ENCODE data around the gene PHAX.
"Not testable (repeated sequence)": the region's sequence is repeated elsewhere in the genome, so short reads cannot be mapped to it uniquely, and the experiment has no call there.

PHAX gene

DNA sequence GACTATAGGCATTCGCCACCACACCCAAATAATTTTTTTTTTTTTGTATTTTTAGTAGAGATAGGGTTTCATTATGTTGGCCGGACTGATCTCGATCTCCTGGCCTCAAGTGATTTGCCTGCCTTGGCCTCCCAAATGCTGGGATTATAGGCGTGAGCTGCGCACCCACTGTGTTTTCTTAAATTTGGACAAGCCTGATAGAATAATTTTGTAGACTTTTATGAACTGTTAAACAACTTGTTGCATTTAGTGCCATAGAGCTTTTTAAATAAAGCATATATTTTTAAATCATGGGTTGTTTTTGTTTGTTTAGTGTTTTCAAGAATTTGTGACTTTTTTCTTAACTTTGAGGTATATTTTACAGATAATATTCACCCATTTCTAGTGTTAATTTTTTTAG lies 4.8 kb downstream of the PHAX start:
- DNase-seq, result no peak

DNA sequence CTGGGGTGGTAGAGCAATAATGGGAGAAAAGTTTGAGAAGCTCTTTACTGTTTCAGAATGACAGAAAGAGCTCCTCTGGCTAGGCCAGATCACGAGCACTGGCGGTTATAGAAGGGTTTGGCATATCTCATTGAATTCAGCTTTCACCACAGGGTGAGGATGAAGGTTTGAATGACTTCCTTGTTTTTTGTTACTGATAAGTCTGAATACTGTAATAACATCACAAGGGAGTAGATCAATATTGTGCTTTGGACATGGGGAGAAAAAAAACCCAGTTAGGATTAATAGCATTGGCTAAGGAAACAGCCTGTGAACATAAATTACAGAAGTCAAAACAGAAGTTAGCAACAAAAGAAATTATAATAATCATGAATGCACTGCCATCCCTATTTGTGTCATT lies 9.4 kb downstream of the PHAX start:
- DNase-seq, result no peak

DNA sequence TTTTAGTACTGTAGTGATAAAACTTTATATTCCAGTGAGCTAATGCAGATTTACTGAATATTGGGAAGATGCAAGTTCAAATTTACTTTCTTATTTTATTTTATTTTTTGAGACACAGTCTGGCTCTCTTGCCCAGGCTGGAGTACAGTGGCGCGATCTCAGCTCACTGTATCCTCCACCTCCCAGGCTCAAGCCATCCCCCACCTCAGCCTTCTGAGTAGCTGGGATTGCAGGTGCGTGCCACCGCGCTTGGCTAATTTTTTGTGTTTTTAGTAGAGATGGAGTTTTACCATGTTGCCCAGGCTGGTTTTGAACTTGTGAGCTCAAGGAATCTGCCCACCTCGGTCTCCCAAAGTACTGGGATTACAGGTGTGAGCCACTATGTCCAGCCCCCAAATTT lies 9.9 kb downstream of the PHAX start:
- no peak for DNase-seq

DNA sequence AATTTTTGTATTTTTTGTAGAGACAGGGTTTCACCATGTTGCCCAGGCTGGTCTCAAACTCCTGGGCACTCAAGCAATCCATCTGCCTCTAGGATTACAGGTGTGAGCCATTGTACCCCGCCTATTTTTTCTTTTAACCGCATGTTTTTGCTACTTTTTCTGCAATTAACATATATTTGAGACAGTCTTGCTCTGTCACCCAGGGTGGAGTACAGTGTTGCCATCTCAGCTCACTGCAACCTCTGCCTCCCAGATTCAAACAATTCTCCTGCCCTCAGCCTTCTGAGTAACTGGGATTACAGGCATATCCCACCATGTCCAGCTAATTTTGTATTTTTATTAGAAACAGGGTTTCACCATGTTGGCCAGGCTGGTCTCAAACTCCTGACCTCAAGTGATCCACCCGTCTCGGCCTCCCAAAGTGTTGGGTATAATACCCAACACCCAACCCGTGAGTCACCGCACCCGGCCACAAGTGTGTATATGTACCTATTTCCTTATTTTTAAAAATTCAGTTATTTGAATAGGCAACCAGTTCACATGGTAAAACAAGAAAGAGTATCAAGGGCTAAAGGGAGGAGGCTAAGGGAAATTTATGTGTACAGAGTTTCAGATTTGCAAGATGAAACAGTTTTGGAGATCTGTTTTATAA lies 13.3 kb downstream of the PHAX start:
- DNase-seq, result no peak

DNA sequence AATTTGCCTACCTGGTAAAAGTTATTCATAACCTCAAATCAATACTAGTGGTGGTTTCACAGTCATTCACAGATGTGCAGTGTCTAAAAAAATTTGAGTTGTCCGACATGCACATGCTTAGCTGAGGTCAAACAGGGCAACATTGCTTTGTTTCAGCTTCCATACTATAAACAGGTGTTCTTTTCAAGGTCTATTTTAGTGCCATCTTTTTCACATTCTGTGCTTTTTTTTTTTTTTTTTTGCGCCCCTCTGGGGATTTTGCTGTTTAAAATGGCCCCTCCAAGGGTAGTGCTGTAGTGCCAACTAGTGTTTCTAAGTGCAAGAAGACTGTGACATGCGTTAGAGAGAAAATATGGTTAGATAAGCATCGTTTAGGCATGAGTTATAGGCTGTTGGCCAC lies 14.5 kb downstream of the PHAX start:
- no peak for DNase-seq

DNA sequence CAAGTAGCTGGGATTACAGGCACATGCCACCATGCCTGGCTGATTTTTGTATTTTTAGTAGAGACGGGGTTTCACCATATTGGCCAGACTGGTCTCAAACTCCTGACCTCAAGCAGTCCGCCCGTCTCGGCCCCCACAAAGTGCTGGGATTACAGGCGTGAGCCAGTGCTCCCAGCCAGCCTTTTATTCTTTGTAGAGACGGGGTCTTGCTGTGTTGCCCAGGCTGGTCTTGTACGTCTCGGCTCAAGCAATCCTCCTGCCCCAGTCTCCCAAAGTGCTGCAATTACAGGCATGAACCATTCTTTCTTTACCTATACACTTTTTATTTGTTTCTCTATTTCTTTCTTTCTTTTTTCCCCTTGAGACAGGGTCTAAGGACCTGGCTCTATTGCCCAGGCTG lies 16.9 kb downstream of the PHAX start:
- not testable (repeated sequence) for DNase-seq

DNA sequence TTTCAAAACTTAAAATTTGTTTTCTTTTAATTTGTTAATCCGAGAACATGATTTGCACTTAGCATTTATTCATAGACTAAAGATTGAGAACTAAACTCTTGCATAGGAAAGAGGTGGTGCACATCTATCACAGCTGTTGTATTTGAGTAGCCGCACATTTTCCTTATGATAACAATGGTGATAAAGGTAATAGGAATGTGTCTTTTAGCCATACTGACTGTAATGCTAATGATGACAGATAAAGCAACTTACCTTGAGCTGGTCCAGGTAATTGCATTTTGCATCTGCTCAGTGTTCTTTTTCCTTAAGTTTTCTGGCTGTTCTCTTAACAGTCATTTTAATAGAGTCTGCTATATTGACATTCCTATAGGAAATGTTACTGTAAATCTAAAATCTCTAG lies 19.0 kb downstream of the PHAX start:
- no peak for DNase-seq

DNA sequence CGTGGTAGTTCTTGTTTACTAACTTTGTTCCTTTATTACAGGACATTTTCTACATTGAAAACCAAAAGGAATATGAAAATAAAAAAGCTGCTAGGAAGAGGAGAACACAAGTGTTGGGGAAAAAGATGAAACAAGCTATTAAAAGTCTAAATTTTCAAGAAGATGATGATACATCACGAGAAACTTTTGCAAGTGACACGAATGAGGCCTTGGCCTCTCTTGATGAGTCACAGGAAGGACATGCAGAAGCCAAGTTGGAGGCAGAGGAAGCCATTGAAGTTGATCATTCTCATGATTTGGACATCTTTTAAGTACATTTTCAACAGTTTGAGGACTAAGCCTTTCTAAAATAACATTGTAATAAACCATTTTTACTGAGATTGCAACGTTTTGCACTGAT lies 23.8 kb downstream of the PHAX start:
- no peak for DNase-seq

DNA sequence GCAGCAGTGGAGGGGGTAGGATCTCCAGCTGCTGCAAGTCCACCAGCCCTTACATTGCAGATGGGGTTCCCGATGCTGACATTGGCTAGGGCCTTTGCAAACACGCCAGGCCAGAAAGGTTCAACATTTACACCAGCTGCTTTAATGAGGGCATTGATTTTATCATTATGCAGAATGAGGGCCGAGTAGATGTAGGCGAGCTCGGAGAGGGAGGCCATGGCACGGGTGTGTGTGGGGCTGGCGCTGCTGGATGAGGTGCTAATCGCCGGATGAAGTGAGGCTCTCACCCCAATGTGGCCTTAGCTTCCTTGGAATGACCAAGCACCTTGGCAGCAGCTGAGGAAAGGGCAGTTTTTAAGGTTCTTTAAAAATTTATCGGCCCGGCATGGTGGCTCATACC lies 27.4 kb downstream of the PHAX start:
- no peak for DNase-seq

DNA sequence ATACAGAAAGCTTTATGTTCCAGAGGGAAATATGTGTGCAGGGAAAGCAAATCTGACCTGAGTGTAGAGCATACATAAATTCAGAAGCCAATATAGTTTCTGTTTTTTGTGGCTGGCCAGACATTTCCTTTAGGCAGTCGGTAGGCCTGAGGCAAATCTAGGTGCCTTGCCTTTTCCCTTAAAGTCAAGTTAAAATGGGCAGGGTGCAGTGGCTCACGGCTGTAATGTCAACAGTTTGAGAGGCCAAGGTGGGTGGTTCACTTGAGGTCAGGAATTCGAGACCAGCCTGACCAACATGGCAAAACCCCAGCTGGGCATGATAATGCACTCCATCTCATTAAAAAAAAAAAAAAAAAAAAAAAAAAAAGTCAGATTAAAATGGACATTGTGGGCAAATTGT lies 31.2 kb downstream of the PHAX start:
- no peak for DNase-seq

DNA sequence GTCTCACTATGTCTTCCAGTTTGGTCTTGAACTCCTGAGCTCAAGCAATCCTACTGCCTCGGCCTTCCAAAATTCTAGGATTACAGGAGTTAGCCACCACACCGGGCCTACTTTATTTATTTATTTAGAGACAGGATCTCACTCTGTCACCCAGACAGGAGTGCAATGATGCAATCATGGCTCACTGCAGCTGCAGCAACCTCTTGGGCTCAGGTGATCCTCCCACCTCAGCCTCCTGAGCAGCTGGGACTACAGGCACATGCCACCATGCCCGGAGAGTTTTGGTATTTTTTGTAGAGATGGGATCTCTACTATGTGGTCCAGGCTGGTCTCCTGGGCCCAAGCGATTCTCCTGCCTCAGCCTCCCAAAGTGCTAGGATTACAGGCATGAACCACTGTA lies 32.8 kb downstream of the PHAX start:
- no peak for DNase-seq

DNA sequence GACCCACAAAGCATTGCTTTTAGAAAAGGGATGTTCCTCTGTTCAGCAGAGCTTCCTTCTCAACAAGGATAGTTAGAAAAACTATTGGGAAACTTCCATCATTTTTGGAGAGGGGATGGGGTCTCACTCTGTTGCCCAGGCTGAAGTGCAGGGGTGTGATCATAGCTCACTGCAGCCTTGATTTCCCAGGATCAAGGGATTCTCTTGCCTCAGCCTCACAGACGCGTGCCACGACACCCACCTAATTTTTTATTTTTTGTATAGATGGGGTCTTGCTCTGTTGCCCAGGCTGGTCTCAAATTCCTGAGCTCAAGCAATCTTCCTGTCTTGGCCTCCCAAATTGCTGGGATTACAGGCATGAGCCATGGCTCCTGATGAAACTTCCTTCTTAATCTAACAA lies 34.8 kb downstream of the PHAX start:
- DNase-seq, result no peak

DNA sequence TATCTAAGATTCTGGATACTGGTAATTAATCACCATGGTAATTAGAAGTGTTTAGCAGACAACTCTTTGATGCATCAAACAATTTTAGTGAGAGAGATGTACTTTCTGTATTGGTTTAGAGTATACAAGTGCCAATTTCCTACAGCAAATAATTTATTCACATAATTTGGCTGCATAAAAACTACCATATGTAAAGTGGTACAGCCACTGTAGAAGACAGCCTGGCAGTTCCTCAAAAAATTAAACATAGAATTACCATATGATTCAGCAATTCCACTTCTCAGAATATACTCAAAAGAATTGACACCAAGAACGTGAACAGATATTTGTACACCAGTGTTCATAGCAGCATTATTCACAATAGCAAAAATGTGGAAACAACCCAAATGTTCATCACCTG lies 36.2 kb downstream of the PHAX start:
- DNase-seq, result no peak

DNA sequence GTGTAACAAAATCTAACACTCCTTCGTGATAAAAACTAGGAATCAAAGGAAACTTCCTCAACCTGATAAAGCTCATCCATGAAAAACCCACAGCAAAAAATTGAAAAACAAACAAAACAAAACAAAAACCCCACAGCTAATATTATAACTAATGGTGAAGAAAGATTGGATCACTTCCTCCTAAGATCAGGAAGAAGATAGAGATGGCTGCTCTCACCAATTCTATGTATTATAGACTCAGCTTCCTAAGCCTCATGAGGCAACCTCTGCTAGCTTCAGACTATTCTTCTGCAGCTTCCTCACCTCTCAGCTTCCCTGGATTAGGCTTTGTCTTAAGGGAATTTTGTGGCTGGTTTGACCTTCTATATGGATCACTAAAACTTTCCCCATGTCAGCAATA lies 40.1 kb downstream of the PHAX start:
- no peak for DNase-seq

DNA sequence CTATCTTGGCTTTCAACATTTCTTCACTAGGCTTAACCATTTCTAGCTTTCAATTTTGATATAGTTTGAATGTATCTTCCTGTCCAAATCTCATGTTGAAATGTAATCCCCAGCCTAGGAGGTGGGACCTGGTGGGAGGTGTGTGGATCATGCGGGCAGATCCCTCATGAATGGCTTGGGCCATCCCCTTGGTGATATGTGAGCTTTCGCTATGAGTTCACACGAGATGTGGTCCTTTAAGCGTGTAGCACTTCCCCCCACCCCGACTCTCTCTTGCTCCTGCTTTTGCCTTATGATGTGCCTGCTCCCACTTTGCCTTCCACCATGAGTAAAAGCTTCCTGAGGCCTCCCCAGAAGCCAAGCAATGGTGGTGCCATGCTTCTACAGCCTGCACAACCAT lies 40.6 kb downstream of the PHAX start:
- DNase-seq, result no peak

DNA sequence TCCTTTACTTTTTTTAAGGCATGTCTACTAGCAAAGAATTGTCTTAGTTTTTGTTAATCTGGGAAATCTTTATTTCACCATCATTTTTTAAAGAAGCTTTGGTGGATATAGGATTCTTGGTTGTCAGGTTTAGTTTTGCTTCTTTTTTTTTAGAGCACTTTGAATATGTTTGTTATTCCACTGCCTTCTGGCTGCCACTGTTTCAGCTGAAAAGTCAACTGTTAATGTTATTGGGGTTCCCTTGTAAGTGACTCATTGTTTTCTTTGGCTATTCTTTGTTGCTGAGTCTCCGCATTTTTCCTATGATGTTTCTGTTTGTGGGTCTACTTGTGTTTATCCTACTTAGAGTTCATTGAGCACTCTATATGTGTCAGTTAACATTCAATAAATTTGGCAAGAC lies 44.4 kb downstream of the PHAX start:
- no peak for DNase-seq

DNA sequence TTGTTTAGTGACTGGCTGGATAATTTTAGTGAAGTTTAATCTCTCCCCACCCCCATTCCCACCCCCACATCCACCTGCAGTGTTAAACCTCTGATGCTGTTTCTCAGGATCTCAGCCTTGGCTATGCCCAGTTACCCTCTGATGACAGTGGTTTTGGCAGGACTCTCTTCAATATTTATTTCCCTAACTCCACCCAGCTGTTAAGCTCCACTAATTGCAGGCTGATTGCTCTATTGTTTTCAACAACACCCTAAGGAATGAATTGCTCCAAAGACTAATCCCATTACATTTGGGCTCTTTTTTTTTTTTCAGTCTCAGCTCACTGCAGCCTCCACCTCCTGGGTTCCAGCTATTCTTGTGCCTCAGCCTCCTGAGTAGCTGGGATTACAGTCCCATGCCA lies 46.3 kb downstream of the PHAX start:
- DNase-seq, result no peak

DNA sequence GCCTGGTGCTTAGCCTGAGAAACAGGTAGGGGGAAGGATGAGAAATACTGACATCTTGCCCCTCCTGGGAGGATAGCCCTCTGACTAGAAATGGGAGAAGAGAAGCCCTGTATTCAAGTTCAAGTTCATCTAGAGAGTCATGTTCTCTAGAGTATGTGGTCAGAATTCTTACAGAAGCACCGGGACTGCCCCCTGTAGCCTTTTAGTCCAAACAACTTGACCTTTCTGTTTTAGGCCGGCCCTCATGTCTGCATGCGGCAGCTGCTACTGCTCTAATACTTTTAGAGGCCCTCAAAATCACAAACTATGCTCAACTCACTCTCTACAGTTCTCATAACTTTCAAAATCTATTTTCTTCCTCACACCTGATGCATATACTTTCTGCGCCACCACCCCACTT lies 47.7 kb downstream of the PHAX start:
- no peak for DNase-seq

DNA sequence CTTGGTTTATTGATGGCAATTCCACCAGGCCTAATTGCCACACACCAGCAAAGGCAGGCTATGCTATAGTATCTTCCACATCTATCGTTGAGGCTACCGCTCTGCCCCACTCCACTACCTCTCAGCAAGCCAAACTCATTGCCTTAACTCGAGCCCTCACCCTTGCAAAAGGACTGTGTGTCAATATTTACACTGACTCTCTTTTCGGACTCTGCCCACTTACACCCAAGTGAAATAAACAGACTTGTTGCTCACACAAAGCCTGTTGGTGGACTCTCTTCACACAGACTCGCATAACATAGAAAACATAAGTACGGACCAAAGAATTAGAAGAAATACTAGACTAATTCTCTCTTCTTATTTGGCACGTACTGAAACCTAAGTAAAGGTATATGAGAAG lies 48.3 kb downstream of the PHAX start:
- DNase-seq, result not testable (repeated sequence)

DNA sequence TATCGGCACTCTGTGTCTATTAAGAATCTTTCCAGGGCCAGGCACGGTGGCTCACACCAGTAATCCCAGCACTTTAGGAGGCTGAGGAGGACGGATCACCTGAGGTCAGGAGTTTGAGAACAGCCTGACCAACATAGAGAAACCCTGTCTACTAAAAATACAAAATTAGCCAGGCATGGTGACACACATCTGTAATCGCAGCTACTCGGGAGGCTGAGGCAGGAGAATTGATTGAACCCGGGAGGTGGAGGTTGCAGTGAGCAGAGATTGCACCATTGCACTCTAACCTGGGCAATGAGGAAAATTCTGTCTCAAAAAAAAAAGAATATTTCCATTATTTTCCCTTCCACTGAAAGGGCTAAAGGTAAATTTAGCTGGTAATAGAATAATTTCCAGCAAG lies 49.0 kb downstream of the PHAX start:
- not testable (repeated sequence) for DNase-seq

DNA sequence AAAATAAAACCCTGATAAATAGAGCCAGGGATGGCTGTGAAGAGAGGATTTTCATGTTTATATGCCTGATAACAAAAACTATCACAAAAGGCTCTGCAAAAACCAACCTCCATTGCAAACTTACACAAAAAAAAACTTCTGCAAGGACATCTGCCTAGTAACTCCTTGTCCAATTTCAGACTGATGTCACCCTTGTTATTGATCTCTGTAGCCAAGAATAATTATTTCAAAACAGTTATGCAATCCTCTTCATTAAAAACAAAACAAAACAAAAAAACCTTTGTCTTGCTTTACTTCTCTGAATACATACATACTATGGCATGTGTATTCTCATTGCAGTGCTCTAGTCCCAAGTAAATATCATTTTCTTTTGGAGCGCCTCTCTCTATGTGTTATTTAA lies 49.7 kb downstream of the PHAX start:
- no peak for DNase-seq

DNA sequence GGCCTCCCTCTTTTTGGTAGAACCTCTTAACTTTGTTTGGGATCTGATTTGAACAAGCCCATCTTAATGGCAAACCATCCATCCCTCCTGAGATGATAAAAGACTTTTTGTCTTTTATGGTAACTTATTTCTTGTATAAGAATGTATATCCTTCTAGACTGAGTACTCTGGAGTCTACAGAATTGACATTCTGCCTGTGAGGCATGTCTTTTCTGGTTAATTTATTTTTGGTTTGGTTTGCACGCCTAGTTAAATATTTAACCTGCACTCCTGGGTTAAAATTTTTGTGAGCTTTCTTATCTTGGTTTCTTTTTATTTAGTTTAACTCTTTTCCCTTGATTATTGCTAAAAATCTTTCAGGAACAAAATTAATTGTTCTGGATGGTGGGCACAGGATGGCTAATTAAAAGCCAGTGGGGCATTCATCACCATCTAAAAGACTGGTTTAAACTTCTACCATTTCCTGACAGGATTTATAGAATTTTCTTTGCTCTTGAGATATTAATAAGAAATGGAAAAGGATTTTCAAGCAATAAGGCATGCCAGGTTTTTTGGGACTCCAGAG lies 50.3 kb downstream of the PHAX start:
- DNase-seq, result no peak

DNA sequence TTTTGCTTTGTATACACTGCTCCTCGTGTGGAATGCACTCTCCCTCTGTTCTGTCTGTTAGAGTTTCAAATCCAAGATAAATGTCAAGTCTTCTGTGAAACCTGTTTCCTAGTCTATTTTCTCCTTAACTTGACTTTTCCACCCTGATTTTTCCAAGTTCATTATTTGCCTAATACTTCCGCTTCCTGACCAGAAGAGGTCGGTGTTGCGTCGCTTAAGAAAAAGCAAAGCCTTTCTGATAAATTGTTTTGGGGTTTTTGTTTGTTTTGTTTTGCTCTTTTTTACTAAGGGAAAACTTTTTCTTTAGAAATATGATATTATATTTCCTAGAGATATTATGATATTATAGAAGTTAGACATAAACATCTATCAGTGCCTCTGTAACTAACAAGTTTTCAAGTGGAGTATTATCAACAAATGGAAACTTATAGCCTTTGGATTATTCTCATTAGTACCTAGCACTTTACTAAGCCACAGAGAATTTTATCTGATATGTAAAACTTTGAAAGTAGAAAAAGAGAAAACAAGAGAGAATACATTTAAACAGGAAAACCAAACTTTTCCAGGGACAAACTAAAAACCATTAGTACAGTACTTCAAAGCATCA lies 55.8 kb downstream of the PHAX start:
- peak; percentile 2 to 49 for DNase-seq

DNA sequence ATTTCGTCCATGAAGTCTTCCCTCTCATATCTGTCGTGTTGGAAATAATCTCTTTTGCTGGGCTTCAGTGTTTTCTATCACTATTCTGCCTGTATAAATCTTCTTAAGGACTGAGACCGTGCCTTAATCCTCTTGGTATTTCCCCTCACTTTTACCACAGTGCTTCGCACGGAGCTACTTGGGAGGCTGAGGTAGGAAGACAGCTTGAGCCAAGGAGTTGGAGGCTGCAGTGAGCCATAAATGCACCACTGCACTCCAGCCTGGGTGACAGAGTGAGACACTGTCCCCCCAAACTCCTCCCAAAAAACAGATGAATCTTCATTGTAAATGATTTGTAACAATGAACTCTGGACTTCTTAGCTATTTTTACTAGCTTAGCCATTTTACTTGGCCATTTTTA lies 57.8 kb downstream of the PHAX start:
- no peak for DNase-seq
